Suppressor macrophage treated with lipopolysaccharide for 4 hours (primary cell): ENCODE data around the gene RDH5.

Experiments used
- DNase-seq: peaks from one replicate; pipeline ENCODE4 v3.0.0-alpha.2; 2020

The RDH5 gene

DNA sequence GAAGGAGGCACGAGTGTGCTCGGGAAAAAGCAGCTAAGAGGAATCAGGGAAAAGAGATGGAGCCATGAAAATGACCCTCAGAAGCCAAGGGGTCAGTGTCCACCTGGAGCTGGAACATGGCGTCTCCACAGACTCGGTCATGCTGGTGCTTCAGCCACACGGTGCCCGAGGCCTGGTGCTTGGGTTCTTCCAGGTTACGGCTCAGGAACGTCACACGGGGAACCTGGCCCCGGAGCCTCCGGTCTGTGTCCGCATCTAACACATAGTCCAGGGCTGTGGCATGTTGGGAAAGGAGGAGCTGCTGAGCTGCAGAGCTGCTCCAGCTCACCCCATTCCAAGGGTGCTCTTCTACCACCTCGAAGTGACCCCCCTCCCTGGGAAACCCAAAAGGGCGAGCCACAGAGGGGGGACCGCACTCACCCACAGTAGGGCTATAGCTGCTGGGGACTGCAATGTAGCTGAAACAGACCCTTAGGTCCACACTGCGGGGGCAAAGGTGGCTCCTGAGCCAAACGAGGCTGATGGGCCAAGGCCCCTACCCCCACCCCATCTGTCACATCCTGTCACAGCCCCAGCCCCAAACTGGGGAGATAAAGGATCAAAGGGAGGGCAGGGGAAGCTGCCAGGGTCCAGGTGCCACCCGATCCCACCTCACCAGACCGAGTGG is 23.3 kb upstream of the RDH5 start:
- no peak for DNase-seq

DNA sequence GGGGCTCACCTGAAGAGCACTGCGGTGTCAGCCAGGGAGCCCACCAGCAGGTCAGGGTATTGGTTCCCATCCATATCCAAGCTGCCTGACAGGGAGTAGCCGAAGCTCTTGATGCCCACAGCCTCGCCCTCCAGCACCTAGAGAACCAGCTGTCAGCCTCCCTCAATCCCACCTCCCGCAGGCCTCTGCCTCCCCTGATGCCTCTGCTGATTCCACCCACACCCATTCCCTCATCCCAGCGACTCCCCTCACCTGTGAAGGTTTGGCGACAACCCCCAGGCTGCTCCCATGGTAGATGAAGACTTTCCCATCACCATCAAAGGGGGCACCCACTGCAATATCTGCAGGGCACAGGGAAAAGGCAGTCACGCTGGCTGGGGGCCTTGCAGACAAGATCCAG is 22.5 kb upstream of the RDH5 start:
- no peak for DNase-seq

DNA sequence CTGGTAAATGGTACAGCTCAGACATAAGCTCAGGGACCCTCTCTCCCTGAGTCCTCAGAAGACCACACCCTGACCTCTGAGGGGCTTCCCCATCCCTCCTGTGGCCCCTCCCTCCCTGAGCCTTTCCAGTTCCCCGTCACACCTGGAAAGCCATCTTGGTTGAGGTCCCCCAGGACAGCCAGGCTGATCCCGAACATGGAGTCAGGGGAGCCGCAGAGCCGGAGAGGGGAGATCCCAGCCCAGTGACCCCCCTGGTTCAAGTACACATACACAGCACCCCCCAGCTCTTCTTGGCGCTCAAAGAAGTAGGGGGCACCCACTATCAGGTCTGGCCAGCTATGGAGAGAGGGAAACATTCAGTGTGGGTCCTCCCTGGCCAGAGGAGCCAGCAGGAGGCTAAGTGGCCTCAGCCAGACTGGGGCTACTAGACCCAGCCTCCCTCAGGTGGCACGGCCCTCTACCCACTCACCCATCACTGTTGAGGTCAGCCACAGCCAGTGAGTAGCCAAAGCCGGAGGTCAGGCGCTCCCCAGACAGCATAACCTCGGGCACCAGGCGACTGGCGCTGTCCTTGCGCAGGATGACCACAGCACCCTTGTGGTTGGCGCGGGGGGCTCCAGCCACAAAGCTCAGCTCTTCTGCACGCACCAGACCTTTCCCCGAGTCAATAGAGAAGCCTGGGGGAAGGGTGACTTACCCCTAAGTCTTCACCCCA is 21.8 kb upstream of the RDH5 start:
- no peak for DNase-seq

DNA sequence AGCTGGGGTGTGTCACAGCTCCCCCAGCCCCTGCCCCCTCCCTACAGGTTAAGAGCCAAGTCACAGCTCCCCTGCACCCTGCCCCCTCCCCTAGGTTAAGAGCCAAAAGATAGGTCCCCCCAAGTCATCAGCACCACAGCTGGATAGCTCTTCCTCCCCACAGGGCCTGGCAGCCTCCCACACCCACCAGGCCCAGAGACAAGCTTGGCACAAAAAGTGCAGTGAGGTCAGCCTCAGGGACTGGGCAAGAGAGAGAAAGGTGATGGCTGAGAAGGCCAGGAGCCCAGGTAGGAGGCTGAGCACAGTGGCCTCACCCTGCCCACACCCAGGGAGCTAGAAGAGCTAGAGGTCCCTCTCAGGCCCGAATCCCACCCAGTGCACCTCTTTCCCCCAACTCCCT is 21.2 kb upstream of the RDH5 start:
- DNase-seq, result no peak

DNA sequence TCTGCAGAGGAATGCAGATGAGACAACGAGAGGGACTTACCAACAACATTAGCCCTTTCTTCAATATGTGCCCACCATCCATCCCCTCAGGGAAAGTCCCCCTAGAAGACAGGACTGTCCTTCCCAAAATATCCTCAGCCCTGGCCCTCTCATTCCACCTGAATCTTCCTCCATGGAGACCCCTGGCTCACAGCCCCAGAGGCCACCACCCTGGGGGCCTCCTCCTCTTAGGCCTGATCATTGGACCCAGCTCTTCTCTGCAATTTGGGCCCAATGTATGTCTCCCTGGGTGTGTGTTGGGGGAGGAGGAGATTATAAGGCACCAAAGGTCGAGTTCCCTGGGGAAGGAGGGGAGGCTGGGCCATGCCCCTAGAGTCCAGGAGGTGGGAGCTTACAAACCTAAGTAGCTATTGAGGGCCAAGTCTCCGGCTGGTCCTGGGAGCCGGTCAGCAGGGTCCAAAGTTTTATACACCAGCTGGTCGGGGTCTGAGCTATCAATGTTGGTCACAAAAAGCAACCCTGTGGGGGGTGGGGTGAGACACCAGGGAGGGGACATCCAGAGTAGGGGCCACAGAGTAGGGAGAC is 20.6 kb upstream of the RDH5 start:
- DNase-seq, result no peak

DNA sequence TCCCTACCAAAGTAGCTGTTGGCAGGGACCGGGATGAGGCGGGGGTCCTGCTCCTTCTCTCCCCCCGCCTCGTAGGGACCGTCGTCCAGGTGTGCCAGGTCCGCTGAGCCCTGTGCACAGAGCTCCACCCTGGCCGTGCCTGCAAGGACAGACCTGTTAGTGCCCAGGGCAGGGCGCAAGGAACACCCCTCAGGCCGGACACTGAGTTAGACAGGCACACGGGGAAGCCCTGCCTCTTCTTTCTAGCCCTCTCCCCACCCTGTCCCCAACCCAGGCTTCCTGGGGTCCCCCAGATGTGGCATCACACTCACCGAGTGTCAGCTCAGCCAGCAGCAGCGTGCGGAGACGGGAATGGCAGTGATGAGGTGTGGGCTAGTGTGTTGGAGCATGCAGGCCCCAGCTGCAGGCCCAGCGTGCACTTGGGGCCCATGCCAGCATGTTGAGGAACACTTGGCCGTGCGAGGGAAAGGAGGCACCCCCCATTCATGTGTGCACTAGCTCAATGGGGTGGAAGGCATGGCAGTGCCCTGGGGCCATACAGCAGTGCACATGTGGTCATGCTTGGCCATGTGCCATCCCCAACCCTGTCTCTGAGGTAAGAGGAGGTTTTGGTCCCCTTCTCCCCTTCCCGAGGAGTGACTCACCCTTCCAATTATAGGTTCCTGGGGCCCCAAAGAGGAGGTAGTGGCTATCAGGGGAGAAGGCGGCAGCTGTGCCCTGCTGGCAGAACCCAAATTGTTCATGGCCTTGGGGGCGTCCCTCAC is 19.8 kb upstream of the RDH5 start:
- DNase-seq, result no peak

DNA sequence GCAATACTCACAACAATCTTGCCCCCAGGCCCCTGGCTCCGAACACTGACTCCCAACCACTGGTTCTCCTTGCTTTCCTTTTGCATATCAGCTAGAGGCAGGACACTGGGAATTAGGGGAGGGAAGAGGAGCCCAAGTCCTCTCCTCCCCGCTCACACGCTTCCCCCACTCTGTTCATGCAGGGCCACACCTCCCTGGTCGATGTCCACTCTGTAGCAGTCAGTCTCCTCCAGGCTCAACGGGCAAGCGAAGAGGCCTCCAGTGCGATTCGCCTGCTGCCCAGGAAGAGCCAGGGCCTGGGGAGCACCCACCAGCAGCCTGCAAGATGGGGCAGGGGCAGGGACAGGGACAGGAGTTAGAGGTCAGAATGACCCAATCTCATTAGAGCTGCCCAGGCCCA is 17.3 kb upstream of the RDH5 start:
- DNase-seq, result no peak

DNA sequence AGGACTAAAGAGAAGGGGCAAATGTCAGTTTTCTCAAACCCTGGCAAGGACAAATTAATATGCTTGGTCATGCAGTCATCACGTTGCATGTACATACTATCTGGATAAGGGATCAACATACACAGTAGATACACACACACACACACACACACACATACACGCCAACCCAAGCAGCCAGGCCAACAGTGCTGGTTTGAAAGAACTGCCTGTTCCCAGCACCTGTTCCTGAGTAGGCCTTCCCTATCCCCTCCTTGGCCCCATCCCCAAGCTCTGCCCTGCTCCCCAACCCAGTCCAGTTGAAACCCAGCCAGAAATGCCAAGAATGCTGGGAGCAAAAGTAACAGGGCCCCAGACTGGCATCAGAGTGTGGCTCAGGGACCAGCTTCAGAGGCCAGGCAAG is 16.9 kb upstream of the RDH5 start:
- DNase-seq, result no peak

DNA sequence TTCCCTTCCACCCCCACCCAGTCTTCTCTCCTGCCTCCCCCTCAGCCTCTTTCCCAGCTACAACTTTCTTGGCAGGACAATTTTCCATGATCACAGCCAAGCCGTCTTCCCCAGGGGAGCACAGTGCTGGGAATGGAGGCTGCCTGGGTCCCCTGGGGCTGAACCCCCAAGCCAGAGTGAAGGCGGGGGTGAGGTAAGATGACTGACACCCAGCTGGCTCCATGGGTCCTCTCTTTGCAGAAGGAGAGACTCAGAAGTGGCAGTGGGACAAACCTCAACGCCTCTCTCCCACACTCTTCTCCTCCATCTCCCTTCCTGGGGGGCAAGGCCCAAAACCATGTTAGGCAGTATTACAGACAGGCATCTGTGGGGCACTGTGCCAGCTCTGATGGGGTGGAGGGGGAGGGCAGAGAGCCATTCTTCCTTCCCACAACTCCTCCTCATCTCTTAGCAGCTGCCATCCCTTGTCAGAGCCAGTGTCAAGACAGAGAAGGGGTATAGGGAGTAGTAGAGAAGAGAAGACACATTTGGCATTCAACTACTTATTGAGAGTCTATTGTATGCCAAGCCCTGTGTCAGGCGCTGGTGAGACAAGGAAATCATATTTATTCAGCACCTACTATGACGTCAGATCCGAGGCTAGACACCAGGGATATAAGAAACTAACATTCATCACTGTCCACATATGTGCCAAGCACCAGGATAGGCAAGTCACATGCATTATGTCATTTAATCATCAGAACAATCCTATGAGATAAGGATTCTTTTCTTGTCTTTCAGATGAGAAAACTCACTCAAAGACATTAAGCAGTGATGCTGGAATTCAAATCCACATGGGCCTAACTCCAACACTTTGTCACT is 16.1 kb upstream of the RDH5 start:
- no peak for DNase-seq

DNA sequence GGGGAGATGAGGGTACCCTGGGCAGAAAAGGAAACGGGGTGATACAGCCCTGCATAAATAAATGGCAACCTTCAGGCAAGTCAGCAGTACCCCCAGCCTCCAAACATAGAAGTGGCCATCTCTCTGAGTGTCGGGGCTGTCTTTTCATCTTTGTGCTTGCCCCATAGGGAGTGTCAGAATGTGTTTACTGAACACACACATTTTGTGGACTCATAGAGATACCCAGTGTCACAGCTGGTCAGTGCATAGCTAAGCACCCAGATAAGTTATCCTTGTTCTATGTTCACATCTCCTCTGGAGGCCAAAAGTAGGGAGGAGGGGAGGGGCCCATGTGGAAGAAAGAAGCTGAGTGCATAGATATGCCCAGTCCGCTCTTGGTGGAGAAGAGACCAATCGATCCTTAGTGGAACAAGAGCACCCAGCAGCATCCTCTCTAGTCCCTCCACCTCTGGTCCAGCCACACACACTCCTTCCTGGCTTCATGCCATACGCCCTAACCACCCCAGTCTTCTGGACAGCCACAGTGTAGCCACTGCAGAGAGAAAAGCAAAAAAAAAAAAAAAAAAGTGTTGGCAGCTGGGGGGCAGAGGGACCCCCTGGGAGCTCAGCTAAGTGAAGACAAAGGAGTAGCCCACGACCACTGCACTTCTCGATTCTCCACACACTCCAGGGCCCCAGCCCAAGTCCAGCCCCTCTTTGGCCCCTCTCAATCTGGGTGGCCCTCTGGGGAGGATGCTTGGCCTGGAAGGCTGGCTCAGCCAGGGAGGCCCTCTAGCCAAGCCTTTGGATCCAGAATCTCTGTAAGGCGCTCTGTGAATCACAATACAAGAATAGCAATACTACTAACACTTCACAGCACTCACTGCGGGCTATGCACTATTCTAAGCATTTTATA is 15.1 kb upstream of the RDH5 start:
- no peak for DNase-seq

DNA sequence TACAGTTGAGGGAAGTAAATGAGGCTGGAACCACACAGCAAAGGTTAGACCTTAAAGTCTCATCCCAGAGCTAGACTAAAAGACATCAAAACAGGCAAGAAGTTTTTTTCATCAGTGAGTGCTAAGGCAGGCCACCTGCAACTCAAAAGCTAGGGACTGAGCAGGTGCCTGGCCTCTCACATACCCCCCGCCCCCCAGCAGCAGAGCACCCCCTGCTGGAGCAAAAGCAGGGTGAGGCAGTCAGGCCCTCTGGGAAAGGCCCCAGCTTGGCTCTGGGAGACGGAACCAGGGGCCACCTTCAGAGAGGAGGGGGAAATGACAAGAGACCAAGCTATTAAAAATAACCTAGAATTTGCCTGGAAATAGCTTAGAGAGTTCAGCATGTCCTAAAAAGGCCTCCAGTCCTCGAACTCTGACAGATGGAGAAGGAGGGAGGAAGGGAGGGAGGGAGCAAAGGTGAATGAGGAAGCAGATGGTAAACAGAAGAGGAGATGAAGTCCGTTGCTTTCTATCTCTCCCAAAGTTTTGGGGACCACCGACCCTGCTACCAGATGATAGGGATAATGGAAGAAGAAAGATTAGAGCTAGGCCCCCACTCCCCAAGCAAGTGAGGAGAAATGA is 14.3 kb upstream of the RDH5 start:
- no peak for DNase-seq

DNA sequence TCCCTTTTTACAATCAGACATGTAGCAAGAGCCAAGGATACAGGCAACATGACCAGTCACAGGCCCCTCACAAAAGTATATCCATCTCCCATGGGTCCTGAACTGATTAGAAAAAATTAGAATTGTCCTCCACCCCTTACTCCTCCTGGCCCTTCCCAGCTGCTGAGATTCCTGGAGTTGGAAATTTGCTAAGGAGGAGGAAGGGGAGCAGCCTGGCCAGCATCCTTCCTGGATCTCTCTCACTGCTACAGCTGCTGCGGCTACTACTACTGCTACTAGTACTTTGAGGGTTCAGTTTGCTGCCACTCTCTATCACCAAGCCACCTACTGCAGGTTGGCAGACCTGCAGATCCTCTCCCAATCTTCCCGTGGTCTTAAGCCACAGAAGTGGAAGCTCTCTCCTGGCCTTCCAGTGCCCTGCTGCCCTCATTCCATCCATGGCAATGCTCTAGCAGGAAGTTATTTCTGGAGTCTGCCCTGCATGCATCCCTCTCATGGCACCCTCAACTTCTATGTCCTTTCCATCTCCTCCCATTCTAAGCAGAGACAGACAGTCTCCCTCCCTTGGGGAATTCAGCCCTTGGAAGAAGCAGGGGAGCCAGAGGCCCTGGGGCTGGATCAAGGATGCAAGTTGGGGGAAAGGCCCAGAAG is 13.5 kb upstream of the RDH5 start:
- DNase-seq, result no peak

DNA sequence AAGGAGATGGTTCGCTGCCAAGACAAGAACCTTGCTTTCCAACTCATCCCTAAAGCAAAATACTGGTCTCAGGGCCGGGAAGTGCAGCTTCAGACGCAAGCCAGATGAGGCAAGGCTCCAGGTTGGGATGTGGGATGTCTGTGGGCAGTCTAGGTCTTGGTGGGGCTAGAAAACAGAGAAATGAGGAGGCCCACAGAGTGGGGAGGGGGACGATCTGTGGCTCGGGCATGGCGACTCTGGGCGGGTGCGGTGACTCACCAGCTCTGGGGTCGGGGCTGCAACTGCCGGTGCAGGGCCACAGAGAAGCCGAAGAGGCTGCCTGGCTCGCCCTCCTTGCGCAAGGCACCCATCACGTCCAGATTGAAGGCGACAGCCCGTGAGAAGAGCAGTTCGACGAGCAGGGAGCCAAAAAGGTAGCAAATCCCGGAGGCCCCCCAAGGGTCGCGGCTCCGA is 12.9 kb upstream of the RDH5 start:
- DNase-seq, result no peak

DNA sequence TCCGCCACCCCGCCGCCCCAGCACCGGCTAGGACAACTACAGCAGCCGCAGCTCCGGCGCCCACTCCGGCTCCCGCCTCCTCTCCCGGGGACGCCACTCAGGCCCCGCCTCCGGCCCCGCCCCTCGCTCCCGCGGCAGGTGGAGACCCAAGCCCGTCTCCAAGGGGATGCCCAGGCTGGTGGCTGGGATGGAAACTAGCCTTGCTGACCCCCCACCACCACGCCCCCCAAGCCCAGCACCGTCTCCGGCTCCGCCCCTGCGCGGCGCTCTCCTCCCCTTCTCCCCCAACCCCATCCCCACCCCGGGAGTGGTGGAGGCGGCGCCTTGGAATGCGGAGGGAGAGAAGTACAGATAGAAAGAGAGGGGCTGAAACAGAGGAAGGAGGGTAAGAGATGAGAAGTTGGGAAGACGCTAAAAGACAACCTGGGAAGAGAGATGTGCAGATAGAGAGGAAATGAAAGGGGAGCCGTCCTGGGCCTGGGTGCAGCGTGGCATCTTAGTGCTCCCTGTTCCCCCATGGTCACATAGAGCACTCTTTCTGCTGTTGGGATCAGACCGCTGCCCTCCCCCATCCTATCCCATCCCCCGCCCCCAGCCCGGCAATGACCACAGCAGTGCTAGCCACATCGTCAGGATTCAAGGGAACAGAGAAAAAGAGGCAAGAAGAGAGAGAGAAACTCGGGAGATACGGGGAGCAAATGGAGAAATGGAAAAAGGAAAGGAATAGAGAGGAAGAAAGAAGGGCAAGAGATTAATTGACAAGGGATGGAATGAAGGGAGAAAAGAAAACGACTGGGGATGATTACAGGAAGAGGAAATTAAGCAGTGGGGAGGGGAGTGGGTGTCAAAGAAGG is 12.1 kb upstream of the RDH5 start, which contains the start of gene ITGA7:
Gene ITGA7, minus strand, starts transcription at position 64 of the 854 bp plus-strand sequence. CDS start 222 bp downstream, outside the sequence.
- no peak for DNase-seq

DNA sequence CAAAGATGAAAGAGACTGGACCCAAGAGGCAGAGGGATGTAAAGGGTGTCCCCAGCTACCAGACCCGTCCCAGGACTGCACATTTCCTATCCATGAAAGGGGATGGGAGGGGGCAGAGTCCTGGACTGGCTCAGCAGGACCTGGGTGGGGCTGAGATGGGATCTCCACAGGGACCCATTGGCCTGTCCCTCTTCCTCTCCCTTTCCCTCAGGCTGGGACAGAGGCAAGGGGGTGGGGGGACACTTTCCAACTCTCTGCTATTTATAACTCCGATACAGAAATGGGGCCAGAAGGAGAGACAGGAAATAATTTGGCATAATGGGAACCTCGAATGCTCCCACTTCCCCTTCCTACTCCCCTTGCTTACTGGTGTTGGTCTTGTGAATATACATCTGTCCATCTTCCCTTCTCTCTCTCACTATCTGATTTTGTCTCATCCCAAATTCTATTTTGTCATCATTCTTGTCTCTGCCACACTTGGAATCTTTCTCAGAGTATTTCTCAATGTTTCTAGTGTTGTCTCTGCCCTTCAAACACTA is 11.4 kb upstream of the RDH5 start:
- no peak for DNase-seq

DNA sequence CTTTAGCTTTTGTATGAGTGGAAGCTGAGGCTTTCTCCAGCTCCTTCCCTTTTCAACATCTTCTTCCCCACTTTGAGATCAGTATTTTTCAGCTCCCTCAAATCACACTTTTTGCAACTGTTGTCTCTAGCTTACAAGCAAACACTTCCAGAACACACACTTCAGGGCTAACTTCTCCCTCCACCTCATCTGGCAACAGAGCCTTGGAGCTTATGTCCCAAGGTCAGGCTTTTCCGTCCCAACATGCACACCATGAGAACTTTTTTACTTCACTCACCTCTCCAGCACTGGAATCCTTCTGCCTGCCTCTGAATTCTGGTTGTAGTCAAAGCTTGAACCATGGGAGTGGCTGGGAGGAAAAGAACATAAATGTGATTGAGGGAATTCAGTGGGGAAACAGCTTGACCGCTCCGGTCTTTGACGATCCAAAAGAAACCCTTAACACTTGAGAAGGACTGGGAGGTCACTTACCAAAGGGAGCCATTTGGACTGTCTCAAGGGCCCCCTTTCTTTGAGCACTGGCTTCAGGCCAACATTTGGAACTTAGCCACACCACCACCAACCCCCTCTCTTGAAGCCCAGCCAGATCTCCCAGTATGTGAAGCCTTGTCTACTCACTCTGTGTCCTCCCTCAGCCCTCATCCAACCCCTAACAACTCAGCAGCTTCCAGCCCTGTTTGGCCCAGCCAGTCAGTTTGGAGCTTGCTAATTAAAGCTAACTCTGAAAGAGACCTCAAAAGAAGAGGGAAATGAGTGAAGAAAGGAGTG is 8.2 kb upstream of the RDH5 start:
- DNase-seq, result no peak

DNA sequence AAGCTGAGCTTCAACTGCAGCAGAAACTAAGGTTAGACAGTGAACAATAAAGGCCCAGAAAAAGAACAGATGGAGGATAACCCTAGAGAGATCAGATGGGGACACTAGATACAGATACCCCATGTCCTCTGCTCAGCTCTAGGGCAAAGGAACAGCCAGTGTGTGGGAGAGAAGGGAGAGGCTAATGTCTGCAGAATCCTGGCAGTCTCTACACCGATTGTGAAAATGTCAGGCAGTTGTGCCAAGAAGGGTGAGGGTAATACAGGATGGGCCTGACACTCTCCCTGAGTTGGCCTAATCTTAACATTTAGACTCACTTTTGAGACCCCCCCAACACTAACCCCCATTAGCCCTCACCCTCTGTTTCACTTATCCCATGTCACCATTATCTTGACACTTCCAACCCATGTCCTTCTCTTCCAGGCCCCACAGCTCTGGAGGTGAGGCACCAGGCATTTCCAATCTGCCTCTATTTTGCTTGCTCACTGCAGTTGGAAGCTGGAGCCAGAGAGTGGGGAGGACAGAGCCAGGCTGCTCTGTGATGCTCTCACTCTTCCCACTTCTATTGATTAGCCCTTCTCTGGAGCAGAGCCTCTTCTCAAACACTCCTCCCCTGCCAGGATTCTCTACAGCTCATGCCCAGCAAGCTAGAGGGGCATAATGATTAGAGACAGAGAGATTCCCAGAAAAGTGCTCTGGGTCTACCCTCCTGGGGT is 7.3 kb upstream of the RDH5 start:
- DNase-seq, result no peak

DNA sequence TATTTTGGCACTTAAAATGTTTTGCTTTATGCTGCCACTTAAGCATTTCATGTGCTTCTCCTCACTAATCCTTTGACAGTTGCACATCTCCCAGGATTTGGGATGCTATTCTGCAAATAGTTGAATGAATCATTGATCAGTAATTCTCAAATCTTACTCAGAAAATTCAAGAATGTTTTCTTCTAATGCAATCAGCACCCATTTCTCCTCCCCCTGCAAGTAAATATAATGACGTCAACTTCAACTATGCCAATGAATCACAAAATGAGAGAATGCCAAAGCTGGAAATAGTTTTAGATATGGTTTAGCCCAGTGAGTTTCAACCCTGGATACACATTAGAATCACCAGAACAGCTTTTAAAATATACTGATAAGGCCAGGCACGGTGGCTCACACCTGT is 6.5 kb upstream of the RDH5 start:
- no peak for DNase-seq
